Mucosa of rectum (tissue), 2 donors: Measurements from ENCODE around the gene SPAG9.

Source experiments
- H3K27ac ChIP-seq, 2 donors: one replicate each; pipeline ENCODE4 v1.7.0; 2013; ENCODE audit warnings: inconsistent platforms in 2 of 2, low read depth in 2 of 2, low read length in 2 of 2
- H3K27me3 ChIP-seq, 2 donors: one replicate each; pipeline ENCODE4 v1.7.0; 2013; ENCODE audit warnings: low read length in 2 of 2; ENCODE audit not compliant: control insufficient read depth in 2 of 2, insufficient read depth in 2 of 2
- H3K36me3 ChIP-seq, 2 donors: one replicate each; pipeline ENCODE4 v1.7.0; 2013; ENCODE audit warnings: low read length in 2 of 2; ENCODE audit not compliant: control insufficient read depth in 2 of 2, insufficient read depth in 2 of 2
- H3K4me1 ChIP-seq, 2 donors: one replicate each; pipeline ENCODE4 v1.7.0; 2013; ENCODE audit warnings: low read length in 2 of 2, mild to moderate bottlenecking in 1 of 2; ENCODE audit not compliant: control insufficient read depth in 2 of 2, insufficient read depth in 2 of 2
- H3K4me3 ChIP-seq, 2 donors: one replicate each; pipeline ENCODE4 v1.7.0; 2013; ENCODE audit warnings: low read length in 2 of 2
- H3K9ac ChIP-seq, 2 donors: one replicate each; pipeline ENCODE4 v1.7.0; 2013; ENCODE audit warnings: low read length in 2 of 2, low read depth in 1 of 2, mild to moderate bottlenecking in 1 of 2
- H3K9me3 ChIP-seq, 2 donors: one replicate each; pipeline ENCODE4 v1.7.0; 2013; ENCODE audit warnings: low read length in 2 of 2; ENCODE audit not compliant: control insufficient read depth in 2 of 2
- donor health status: healthy.
- donor health status: Normal muscosa, but diverticular disease.

SPAG9 gene

GRCh38 chr17:51155416-51155815 lies 34.7 kb upstream of the SPAG9 start:
- H3K27ac ChIP-seq, result no peak overlapping the region
- peaks cover 12 to 16% of the 10 kb centered on the region in 2 donors for H3K4me1 ChIP-seq
- no peaks in the 10 kb centered on the region for H3K9me3 ChIP-seq
- no peak overlapping the region for H3K4me3 ChIP-seq
- H3K36me3 ChIP-seq, result peaks cover 0 to 11% of the 10 kb centered on the region in 2 donors
- no peak overlapping the region for H3K9ac ChIP-seq
- no peaks in the 10 kb centered on the region for H3K27me3 ChIP-seq

- Histone ChIP-seq H3K9me3 (no peaks in the 10 kb centered on the region), H3K4me3 (peak overlapping the region; percentile 76 to 94), H3K9ac (peak overlapping the region; percentile 65 to 82), H3K36me3 (peaks cover 0 to 7% of the 10 kb centered on the region in 2 donors), H3K4me1 (peaks cover 12 to 16% of the 10 kb centered on the region in 2 donors), H3K27me3 (no peaks in the 10 kb centered on the region), H3K27ac (no peak overlapping the region)
These were observed 33.5 kb upstream of the SPAG9 start for GRCh38 chr17:51154176-51154575.

- Histone ChIP-seq H3K27ac (peak within 1 kb of the TSS; percentile 80 to 92), H3K4me3 (peak within 1 kb of the TSS; percentile 76 to 94), H3K27me3 (no peaks in the 10 kb centered on the region), H3K9ac (peak within 1 kb of the TSS; percentile 74 to 93), H3K9me3 (no peaks in the 10 kb centered on the region), H3K36me3 (peaks cover 0 to 7% of the 10 kb centered on the region in 2 donors), H3K4me1 (peaks cover 12 to 16% of the 10 kb centered on the region in 2 donors)
These were observed 32.8 kb upstream of the SPAG9 start, which contains the start of gene NME1 for GRCh38 chr17:51153210-51154072. TSS of gene NME1 (plus strand) at chr17:51153559. CDS start at chr17:51155655, 2,096 bp downstream.

- Histone ChIP-seq H3K9ac (peak overlapping the region; percentile 74 to 93), H3K27me3 (no peaks in the 10 kb centered on the region), H3K4me3 (peak overlapping the region; percentile 57 to 94), H3K36me3 (peaks cover 0 to 7% of the 10 kb centered on the region in 2 donors), H3K9me3 (no peaks in the 10 kb centered on the region), H3K4me1 (peaks cover 12 to 16% of the 10 kb centered on the region in 2 donors), H3K27ac (peak overlapping the region; percentile 80 to 92)
These were observed 32.1 kb upstream of the SPAG9 start for GRCh38 chr17:51152766-51153209.

GRCh38 chr17:51150932-51151331 lies 30.3 kb upstream of the SPAG9 start:
- no peak overlapping the region for H3K4me3 ChIP-seq
- H3K36me3 ChIP-seq, result no peaks in the 10 kb centered on the region
- H3K9me3 ChIP-seq, result no peaks in the 10 kb centered on the region
- H3K9ac ChIP-seq, result no peak overlapping the region
- H3K27me3 ChIP-seq, result no peaks in the 10 kb centered on the region
- no peak overlapping the region for H3K27ac ChIP-seq
- H3K4me1 ChIP-seq, result peaks cover 12 to 16% of the 10 kb centered on the region in 2 donors

GRCh38 chr17:51149163-51149562 lies 28.5 kb upstream of the SPAG9 start:
- Histone ChIP-seq H3K27ac (no peak overlapping the region), H3K36me3 (no peaks in the 10 kb centered on the region), H3K9ac (no peak overlapping the region), H3K4me1 (peaks cover 4 to 10% of the 10 kb centered on the region in 2 donors), H3K27me3 (no peaks in the 10 kb centered on the region), H3K9me3 (no peaks in the 10 kb centered on the region), H3K4me3 (no peak overlapping the region)

GRCh38 chr17:51147650-51148049 lies 27.0 kb upstream of the SPAG9 start:
- H3K27ac ChIP-seq, result no peak overlapping the region
- H3K36me3 ChIP-seq, result no peaks in the 10 kb centered on the region
- H3K27me3 ChIP-seq, result no peaks in the 10 kb centered on the region
- H3K4me1 ChIP-seq, result peaks cover 2% of the 10 kb centered on the region in 2 donors
- H3K4me3 ChIP-seq, result no peak overlapping the region
- no peaks in the 10 kb centered on the region for H3K9me3 ChIP-seq
- no peak overlapping the region for H3K9ac ChIP-seq

- no peak overlapping the region for H3K9ac ChIP-seq
- H3K9me3 ChIP-seq, result no peaks in the 10 kb centered on the region
- no peaks in the 10 kb centered on the region for H3K36me3 ChIP-seq
- H3K27me3 ChIP-seq, result no peaks in the 10 kb centered on the region
- H3K4me3 ChIP-seq, result no peak overlapping the region
- no peaks in the 10 kb centered on the region for H3K4me1 ChIP-seq
- no peak overlapping the region for H3K27ac ChIP-seq
These were observed 23.8 kb upstream of the SPAG9 start for GRCh38 chr17:51144266-51145022.

GRCh38 chr17:51142597-51142996 lies 21.9 kb upstream of the SPAG9 start:
- Histone ChIP-seq H3K27me3 (no peaks in the 10 kb centered on the region), H3K4me1 (no peaks in the 10 kb centered on the region), H3K36me3 (no peaks in the 10 kb centered on the region), H3K27ac (no peak overlapping the region), H3K4me3 (no peak overlapping the region), H3K9ac (no peak overlapping the region), H3K9me3 (no peaks in the 10 kb centered on the region)

GRCh38 chr17:51135956-51136355 lies 15.3 kb upstream of the SPAG9 start:
- Histone ChIP-seq H3K27me3 (no peaks in the 10 kb centered on the region), H3K36me3 (no peaks in the 10 kb centered on the region), H3K9me3 (no peaks in the 10 kb centered on the region), H3K9ac (no peak overlapping the region), H3K27ac (no peak overlapping the region), H3K4me3 (no peak overlapping the region), H3K4me1 (peaks cover 0 to 10% of the 10 kb centered on the region in 2 donors)
